ENCODE results near the gene GLT6D1.

Gene GLT6D1

GRCh38 chr9:135587658-135588057 is 51.7 kb downstream of the GLT6D1 start:
- DNase-seq (ENCODE audit: low spot score in 2 of 2), result no peak
- H3K9me3 ChIP-seq, result no peaks in the 10 kb centered on the region
- H3K27me3 ChIP-seq (ENCODE audit: low read depth), result 0 out of 2 replicates have a peak, but pooled peaks cover 3% of the 10 kb centered on the region
- no peaks in the 10 kb centered on the region for H3K36me3 ChIP-seq (replicated peaks)
- in situ Hi-C loops (cut with MboI; ENCODE audit: low sequenced_read_pairs), result no loop called here
- no peaks in the 10 kb centered on the region for H3K4me1 ChIP-seq
- H3K4me3 ChIP-seq, result no peak overlapping the region

- H3K4me1 ChIP-seq, result no peaks in the 10 kb centered on the region
- H3K4me3 ChIP-seq, result no peak overlapping the region
- in situ Hi-C loops (cut with MboI; ENCODE audit: low sequenced_read_pairs), result no loop called here
- no peak for DNase-seq (ENCODE audit: low spot score in 2 of 2)
- H3K36me3 ChIP-seq (replicated peaks), result no peaks in the 10 kb centered on the region
- H3K27me3 ChIP-seq (ENCODE audit: low read depth), result 0 out of 2 replicates have a peak, but pooled peaks cover 2% of the 10 kb centered on the region
- no peaks in the 10 kb centered on the region for H3K9me3 ChIP-seq
These were observed 52.7 kb downstream of the GLT6D1 start for GRCh38 chr9:135586601-135587109.

DNA sequence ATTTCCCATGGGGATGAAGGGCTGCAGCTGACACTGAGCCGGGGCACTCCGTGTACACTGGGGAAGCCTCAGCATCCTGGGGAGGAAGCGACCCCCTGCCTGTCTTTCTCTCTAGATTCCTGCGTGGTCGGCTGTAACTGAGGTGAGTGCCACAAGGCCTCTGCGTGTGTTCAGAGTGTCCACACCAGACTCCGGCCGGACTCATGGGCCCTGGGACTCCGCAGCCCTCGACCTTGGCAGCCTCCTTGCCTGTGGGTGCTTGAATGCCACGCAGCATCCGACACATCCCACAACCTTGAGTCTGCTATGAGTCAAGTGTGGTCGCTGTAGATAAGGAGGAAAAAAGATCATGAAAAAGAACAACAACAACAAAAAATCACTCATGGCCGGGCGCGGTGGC is 54.4 kb downstream of the GLT6D1 start:
- Histone ChIP-seq H3K4me3 (no peak overlapping the region), H3K36me3 (replicated peaks) (no peaks in the 10 kb centered on the region), H3K9me3 (no peaks in the 10 kb centered on the region), H3K27me3 (ENCODE audit: low read depth) (no peaks in the 10 kb centered on the region), H3K4me1 (no peaks in the 10 kb centered on the region)
- in situ Hi-C loops (cut with MboI; ENCODE audit: low sequenced_read_pairs), result no loop called here
- DNase-seq (ENCODE audit: low spot score in 2 of 2), result no peak

DNA sequence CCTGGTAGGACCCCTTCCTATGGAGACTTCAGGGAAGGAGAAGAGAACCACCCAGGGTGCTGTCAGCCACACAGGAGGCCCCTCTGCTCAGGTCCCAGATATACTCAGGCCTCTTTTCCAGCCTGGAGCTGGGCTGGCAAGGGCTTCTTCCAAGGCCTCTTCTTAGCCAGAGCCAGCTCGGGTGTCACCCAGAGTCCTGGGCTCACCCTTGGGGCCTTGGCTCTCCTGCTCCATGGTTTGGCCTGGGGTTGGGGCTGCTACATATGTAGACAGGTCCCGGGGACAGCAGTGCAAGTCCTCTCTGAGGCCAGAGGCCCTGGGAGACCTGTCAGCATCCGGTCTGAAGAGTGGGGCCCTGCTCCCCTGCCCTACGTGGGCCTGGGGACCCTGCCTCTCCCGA is 55.0 kb downstream of the GLT6D1 start:
- in situ Hi-C loops (cut with MboI; ENCODE audit: low sequenced_read_pairs), result no loop called here
- Histone ChIP-seq H3K9me3 (no peaks in the 10 kb centered on the region), H3K27me3 (ENCODE audit: low read depth) (no peaks in the 10 kb centered on the region), H3K4me3 (no peak overlapping the region), H3K36me3 (replicated peaks) (no peaks in the 10 kb centered on the region), H3K4me1 (no peaks in the 10 kb centered on the region)
- no peak for DNase-seq (ENCODE audit: low spot score in 2 of 2)

DNA sequence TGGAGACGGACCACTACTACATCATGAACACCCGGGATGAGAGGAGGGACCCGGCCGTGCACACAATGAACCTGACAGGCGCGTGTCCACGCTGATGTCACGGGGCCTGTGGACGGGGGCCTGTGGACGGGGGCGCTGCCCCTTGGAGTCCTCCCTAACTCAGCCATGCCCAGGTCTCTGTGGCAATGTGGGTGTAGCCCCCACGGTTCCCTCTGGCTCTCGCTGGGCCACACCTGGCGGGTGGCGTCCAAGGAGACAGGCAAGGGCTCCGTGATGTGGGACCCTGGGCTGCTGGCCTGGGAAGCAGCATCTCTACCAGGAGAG is 55.7 kb downstream of the GLT6D1 start:
- H3K4me1 ChIP-seq, result no peaks in the 10 kb centered on the region
- no peak overlapping the region for H3K4me3 ChIP-seq
- no peaks in the 10 kb centered on the region for H3K36me3 ChIP-seq (replicated peaks)
- H3K27me3 ChIP-seq (ENCODE audit: low read depth), result no peaks in the 10 kb centered on the region
- H3K9me3 ChIP-seq, result no peaks in the 10 kb centered on the region
- no peak for DNase-seq (ENCODE audit: low spot score in 2 of 2)
- in situ Hi-C loops (cut with MboI; ENCODE audit: low sequenced_read_pairs), result no loop called here

DNA sequence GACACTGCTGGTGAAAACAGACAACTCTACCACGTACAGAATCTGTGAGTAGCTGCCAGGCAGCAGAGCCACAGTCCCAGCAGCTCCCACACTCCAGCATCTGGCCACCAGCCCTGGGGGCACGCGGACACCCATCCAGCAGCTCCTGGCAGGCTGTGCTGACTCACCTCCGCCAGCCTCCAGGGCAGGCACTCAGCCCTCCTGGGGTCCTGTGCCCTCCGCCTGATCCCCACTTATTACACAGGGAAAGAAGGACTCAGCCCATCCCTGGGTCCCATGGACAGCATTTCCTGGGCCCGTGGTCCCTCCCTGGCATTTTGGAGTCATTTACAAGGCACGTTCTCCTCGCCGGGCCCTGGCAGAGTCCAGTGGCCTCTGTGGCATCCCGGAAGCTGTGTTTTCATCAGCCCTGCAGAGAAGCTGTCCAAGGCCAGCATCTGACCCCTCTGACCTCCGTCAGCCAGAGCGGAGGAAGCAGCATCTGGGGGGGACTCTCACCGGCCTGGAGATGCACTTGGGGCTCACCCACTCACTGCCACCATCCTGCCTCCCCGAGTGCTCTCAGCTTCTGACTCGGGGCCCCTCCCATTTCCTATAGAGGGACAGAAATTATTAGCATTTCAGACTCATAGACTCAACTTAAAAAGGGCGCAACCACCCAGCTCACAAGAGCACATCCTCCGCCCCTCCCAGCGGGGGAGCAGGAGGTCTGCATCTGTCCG is 56.2 kb downstream of the GLT6D1 start:
- in situ Hi-C loops (cut with MboI; ENCODE audit: low sequenced_read_pairs), result no loop called here
- Histone ChIP-seq H3K4me3 (no peak overlapping the region), H3K9me3 (no peaks in the 10 kb centered on the region), H3K36me3 (replicated peaks) (no peaks in the 10 kb centered on the region), H3K4me1 (no peaks in the 10 kb centered on the region), H3K27me3 (ENCODE audit: low read depth) (no peaks in the 10 kb centered on the region)
- no peak for DNase-seq (ENCODE audit: low spot score in 2 of 2)

DNA sequence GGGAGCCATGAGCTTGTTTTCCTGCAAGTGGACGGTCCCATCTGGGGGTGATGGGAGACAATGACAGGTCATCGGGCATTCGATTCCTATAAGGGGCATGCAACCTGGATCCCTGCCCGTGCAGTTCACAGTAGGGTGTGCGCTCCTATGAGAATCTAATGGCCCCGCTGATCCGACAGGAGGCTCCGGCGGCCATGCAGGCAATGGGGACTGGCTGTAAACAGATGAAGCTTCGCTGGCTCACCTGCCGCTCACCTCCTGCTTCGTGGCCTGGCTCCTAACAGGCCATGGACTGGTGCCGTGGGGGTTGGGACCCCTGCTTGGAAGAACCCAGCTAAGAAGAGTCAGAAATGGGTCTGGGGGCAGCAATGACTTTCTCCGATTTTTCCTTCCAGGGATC is 56.8 kb downstream of the GLT6D1 start:
- H3K36me3 ChIP-seq (replicated peaks), result no peaks in the 10 kb centered on the region
- no peak overlapping the region for H3K4me3 ChIP-seq
- no peaks in the 10 kb centered on the region for H3K27me3 ChIP-seq (ENCODE audit: low read depth)
- in situ Hi-C loops (cut with MboI; ENCODE audit: low sequenced_read_pairs), result no loop called here
- H3K4me1 ChIP-seq, result no peaks in the 10 kb centered on the region
- H3K9me3 ChIP-seq, result no peaks in the 10 kb centered on the region
- DNase-seq (ENCODE audit: low spot score in 2 of 2), result no peak

DNA sequence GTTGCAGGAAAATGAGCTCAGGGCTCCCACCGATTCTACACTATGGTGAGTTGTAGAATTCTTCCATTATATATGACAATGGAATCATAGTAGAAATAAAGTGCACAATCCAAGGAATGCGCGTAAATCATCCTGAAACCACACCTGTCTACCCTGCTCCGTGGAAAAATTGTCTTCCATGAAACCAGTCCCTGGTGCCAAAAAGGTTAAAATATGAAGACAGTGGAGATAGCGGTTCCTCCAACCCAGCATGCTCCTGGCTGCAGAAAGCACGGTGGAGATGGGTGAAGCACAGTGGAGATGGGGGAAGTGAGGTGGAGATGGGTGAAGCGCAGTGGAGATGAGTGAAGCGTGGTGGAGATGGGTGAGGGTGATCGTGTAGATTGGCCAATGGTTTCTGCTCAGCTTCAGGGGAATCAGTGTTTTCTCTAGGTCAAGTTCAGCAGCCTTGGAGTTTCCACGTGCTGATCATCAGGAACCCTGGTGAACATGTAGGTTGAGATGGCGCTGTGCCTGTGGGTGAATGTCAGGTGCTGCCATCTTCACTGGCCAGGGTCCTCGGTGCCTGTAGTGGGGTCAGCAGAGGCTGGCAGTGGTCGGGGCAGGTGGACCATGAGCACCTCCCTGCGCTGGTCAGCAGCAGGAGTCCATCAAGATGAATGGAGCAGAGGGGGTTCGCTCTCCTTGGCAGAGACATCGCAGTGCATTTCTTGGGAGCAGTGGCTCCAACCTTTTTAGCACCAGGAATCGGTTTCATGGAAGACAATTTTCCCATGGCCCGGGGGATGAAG is 57.5 kb downstream of the GLT6D1 start:
- in situ Hi-C loops (cut with MboI; ENCODE audit: low sequenced_read_pairs), result no loop called here
- H3K27me3 ChIP-seq (ENCODE audit: low read depth), result no peaks in the 10 kb centered on the region

GRCh38 chr9:135580664-135581380 is 58.5 kb downstream of the GLT6D1 start:
- Histone ChIP-seq H3K4me3 (no peak overlapping the region), H3K27me3 (ENCODE audit: low read depth) (no peaks in the 10 kb centered on the region), H3K9me3 (no peaks in the 10 kb centered on the region), H3K4me1 (no peaks in the 10 kb centered on the region), H3K36me3 (replicated peaks) (no peaks in the 10 kb centered on the region)
- no peak for DNase-seq (ENCODE audit: low spot score in 2 of 2)
- in situ Hi-C loops (cut with MboI; ENCODE audit: low sequenced_read_pairs), result no loop called here

More for the DNA sequence above, 57.5 kb downstream of the GLT6D1 start:
- Histone ChIP-seq H3K4me1 (no peaks in the 10 kb centered on the region), H3K4me3 (no peak overlapping the region), H3K9me3 (no peaks in the 10 kb centered on the region), H3K36me3 (replicated peaks) (no peaks in the 10 kb centered on the region)
- no peak for DNase-seq (ENCODE audit: low spot score in 2 of 2)

DNA sequence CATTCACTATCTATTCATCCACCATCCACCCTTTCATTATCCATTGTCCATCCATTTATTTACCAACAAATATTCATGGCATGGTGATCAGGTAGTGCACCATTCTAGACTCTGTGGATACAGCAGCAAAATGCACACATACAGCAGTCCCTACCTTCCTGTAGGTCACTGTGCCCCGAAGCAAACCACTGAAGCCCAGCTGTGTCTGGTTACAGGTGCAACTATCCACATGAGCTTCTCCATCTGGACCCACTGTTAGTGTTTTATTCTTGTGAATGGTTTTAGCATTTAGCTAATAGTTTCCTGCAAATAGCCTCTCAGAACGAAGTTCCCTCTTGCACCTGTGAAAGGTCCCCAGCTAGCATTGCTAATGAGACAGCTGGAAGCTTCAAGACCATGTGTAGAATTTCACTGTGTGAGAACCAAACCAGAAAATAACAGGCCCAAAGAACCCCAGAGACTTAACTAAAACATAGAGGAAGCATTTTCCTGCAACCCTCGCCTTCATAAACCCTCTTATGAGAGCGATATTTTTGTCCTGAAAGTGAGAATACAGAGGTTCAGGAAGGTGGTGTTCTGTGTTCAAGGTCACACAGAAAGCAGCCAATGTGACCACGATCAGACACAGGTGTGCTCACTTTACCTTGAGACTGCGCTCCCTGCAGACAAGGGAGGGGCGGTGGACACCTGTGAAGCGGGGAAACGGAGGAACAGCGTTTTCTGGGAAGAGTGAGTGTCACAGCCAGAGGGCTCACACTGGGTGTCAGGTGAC is 59.3 kb downstream of the GLT6D1 start:
- no peak overlapping the region for H3K4me3 ChIP-seq
- H3K9me3 ChIP-seq, result no peaks in the 10 kb centered on the region
- no peaks in the 10 kb centered on the region for H3K36me3 ChIP-seq (replicated peaks)
- H3K27me3 ChIP-seq (ENCODE audit: low read depth), result no peaks in the 10 kb centered on the region
- in situ Hi-C loops (cut with MboI; ENCODE audit: low sequenced_read_pairs), result no loop called here
- no peak for DNase-seq (ENCODE audit: low spot score in 2 of 2)
- H3K4me1 ChIP-seq, result no peaks in the 10 kb centered on the region

- in situ Hi-C loops (cut with MboI; ENCODE audit: low sequenced_read_pairs), result no loop called here
- no peaks in the 10 kb centered on the region for H3K4me1 ChIP-seq
- no peak for DNase-seq (ENCODE audit: low spot score in 2 of 2)
- no peak overlapping the region for H3K4me3 ChIP-seq
- no peaks in the 10 kb centered on the region for H3K27me3 ChIP-seq (ENCODE audit: low read depth)
- H3K36me3 ChIP-seq (replicated peaks), result no peaks in the 10 kb centered on the region
- no peaks in the 10 kb centered on the region for H3K9me3 ChIP-seq
These were observed 60.0 kb downstream of the GLT6D1 start for GRCh38 chr9:135579356-135579755.

GRCh38 chr9:135577256-135577655 is 62.1 kb downstream of the GLT6D1 start:
- Histone ChIP-seq H3K4me3 (no peak overlapping the region), H3K9me3 (no peaks in the 10 kb centered on the region), H3K4me1 (no peaks in the 10 kb centered on the region), H3K36me3 (replicated peaks) (no peaks in the 10 kb centered on the region), H3K27me3 (ENCODE audit: low read depth) (no peaks in the 10 kb centered on the region)
- in situ Hi-C loops (cut with MboI; ENCODE audit: low sequenced_read_pairs), result no loop called here
- DNase-seq (ENCODE audit: low spot score in 2 of 2), result no peak

- Histone ChIP-seq H3K36me3 (replicated peaks) (no peaks in the 10 kb centered on the region), H3K9me3 (no peaks in the 10 kb centered on the region), H3K27me3 (ENCODE audit: low read depth) (no peaks in the 10 kb centered on the region), H3K4me3 (no peak overlapping the region), H3K4me1 (no peaks in the 10 kb centered on the region)
- in situ Hi-C loops (cut with MboI; ENCODE audit: low sequenced_read_pairs), result no loop called here
- DNase-seq (ENCODE audit: low spot score in 2 of 2), result no peak
These were observed 63.2 kb downstream of the GLT6D1 start for GRCh38 chr9:135575995-135576631.

All from HAP-1 (cell line).